Measurements from ENCODE around the gene CMKLR1.
A peak's percentile ranks its signal among the peaks of the same experiment; 100 is the strongest.

CMKLR1 gene

GRCh38 chr12:108379823-108380222 lies 40.7 kb upstream of the CMKLR1 start:
- TF ChIP-seq, protein P1, sequence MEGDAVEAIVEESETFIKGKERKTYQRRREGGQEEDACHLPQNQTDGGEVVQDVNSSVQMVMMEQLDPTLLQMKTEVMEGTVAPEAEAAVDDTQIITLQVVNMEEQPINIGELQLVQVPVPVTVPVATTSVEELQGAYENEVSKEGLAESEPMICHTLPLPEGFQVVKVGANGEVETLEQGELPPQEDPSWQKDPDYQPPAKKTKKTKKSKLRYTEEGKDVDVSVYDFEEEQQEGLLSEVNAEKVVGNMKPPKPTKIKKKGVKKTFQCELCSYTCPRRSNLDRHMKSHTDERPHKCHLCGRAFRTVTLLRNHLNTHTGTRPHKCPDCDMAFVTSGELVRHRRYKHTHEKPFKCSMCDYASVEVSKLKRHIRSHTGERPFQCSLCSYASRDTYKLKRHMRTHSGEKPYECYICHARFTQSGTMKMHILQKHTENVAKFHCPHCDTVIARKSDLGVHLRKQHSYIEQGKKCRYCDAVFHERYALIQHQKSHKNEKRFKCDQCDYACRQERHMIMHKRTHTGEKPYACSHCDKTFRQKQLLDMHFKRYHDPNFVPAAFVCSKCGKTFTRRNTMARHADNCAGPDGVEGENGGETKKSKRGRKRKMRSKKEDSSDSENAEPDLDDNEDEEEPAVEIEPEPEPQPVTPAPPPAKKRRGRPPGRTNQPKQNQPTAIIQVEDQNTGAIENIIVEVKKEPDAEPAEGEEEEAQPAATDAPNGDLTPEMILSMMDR (conservative IDR thresholded peaks at IDR 0.05; ENCODE audit: low read length) = no peak
- no peak for DNase-seq (ENCODE audit: low read depth)
- H3K4me3 ChIP-seq (ENCODE audit: low read length) = no peak overlapping the region

- H3K4me3 ChIP-seq (ENCODE audit: low read length) = no peak overlapping the region
Observed at GRCh38 chr12:108378926-108379325, 39.8 kb upstream of the CMKLR1 start.

GRCh38 chr12:108377260-108377659 lies 38.1 kb upstream of the CMKLR1 start:
- no peak overlapping the region for H3K4me3 ChIP-seq (ENCODE audit: low read length)
- TF ChIP-seq, protein P1 (conservative IDR thresholded peaks at IDR 0.05; ENCODE audit: low read length) = no peak

More at GRCh38 chr12:108378926-108379325, 39.8 kb upstream of the CMKLR1 start:
- TF ChIP-seq, protein P1 (conservative IDR thresholded peaks at IDR 0.05; ENCODE audit: low read length) = no peak
- no peak for DNase-seq (ENCODE audit: low read depth)

DNA sequence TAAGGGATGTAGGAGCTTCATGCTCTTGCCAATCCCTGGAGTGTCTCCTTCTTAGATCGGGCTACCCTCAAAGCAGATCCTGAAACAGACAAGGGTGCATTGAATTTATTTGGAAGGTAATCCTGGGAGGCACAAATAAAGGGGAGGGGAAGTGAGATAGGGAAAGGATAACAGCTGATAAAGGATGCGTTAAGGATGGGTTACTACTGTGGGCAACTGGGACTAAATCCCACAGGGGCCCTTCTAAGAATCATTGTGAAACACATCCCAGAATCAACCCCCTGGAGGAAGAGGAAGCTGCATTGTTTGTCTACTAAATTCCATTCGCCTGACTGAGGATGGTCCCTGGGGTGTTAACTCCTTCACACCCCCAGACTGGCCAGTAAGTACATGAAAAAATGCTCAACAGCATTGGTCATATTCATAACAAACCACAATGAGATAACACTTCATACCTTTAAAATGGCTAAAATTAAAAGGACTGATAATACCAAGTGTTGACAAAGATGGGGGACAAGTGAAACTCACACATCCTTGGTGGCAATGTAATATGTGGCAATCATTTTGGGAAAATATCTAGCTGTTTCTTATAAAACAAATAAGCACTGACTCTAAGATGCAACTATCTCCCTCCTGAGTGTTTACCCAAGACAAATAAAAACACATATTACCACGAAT lies 37.0 kb upstream of the CMKLR1 start:
- DNase-seq (ENCODE audit: low read depth) = peak; percentile 20
- no peak overlapping the region for H3K4me3 ChIP-seq (ENCODE audit: low read length)
- TF ChIP-seq, protein P1 (conservative IDR thresholded peaks at IDR 0.05; ENCODE audit: low read length) = no peak

More at GRCh38 chr12:108377260-108377659, 38.1 kb upstream of the CMKLR1 start:
- DNase-seq (ENCODE audit: low read depth) = no peak

GRCh38 chr12:108374596-108375320 lies 35.6 kb upstream of the CMKLR1 start:
- H3K4me3 ChIP-seq (ENCODE audit: low read length) = no peak overlapping the region
- TF ChIP-seq, protein P1 (conservative IDR thresholded peaks at IDR 0.05; ENCODE audit: low read length) = no peak
- no peak for DNase-seq (ENCODE audit: low read depth)

DNA sequence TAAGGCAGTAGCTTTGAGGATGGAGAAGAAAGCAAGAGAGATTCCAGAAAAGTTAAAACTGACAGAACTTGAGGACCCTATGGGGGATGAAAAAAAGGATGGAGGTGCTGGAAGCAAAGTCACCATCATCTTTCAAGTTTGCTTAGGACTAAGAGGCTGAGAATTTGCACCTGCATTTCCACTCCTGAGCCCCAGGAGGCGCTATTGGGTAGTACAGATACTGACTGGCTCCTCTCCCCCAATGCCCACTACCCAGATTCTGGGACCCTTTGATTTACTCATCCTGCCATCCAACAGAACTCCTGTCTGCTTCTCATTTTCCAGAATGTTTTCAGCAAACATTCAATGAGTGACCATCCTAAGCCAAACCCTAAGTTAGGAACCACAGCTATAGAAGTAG lies 34.0 kb upstream of the CMKLR1 start:
- H3K4me3 ChIP-seq (ENCODE audit: low read length) = no peak overlapping the region
- DNase-seq (ENCODE audit: low read depth) = no peak
- TF ChIP-seq, protein P1 (conservative IDR thresholded peaks at IDR 0.05; ENCODE audit: low read length) = peak; percentile 24; the same call in 1 of the 2 replicates

Measured in AG10803 (cell line).